Tongue (tissue), 2 donors: ENCODE data around the gene LIX1L. TPM values are rescaled to one million over a fixed set of nuclear protein-coding genes. Genes with fewer than 3 reads are reported as not detected.
"Not testable (repeated sequence)": the region's sequence is repeated elsewhere in the genome, so short reads cannot be mapped to it uniquely, and the experiment has no call there.

Source experiments
- DNase-seq: peaks from one replicate; pipeline ENCODE4 v3.0.0-alpha.2; 2015
- total RNA-seq: library from RNA; depleted of rRNA; stranded (reverse); fragments of >200 nt; gene quantifications from one replicate; pipeline ENCODE4 v1.2.3, GENCODE V29; 2014

Gene LIX1L
- total RNA-seq, 1 donor from 2014 or later: 28.3 TPM

- no peak for DNase-seq
These were observed 21.6 kb downstream of the LIX1L start for GRCh38 chr1:145936247-145936646.

GRCh38 chr1:145935708-145936107 lies 22.1 kb downstream of the LIX1L start:
- DNase-seq: no peak

- DNase-seq: not testable (repeated sequence)
These were observed 25.3 kb downstream of the LIX1L start for GRCh38 chr1:145932522-145933009.

GRCh38 chr1:145927916-145928643 lies 29.7 kb downstream of the LIX1L start:
- DNase-seq: no peak

GRCh38 chr1:145927063-145927886 lies 30.5 kb downstream of the LIX1L start, which contains the start of gene RBM8A:
Gene RBM8A (minus strand): TSS chr1:145927484. CDS start chr1:145927426, 58 bp downstream.
- DNase-seq: peak; percentile 99

- no peak for DNase-seq
These were observed 31.1 kb downstream of the LIX1L start for GRCh38 chr1:145926686-145927062.

- DNase-seq: no peak
These were observed 35.6 kb downstream of the LIX1L start for GRCh38 chr1:145922266-145922665.

- DNase-seq: not testable (repeated sequence)
These were observed 37.5 kb downstream of the LIX1L start for GRCh38 chr1:145920297-145920696.

- DNase-seq: peak; percentile 40
These were observed 38.6 kb downstream of the LIX1L start for GRCh38 chr1:145918992-145919939.

GRCh38 chr1:145918144-145918991 lies 39.4 kb downstream of the LIX1L start, which contains the start of gene PEX11B:
Gene PEX11B (minus strand): TSS chr1:145918717. CDS start chr1:145918688, 29 bp downstream.
- peak; percentile 94 for DNase-seq

- no peak for DNase-seq
These were observed 40.2 kb downstream of the LIX1L start for GRCh38 chr1:145917595-145917994.

GRCh38 chr1:145916745-145917144 lies 41.1 kb downstream of the LIX1L start:
- DNase-seq: no peak

- DNase-seq: no peak
These were observed 45.6 kb downstream of the LIX1L start for GRCh38 chr1:145912128-145912641.

GRCh38 chr1:145908653-145909052 lies 49.2 kb downstream of the LIX1L start:
- no peak for DNase-seq

GRCh38 chr1:145906954-145907753 lies 50.7 kb downstream of the LIX1L start:
- DNase-seq: no peak

GRCh38 chr1:145901312-145902021 lies 56.4 kb downstream of the LIX1L start:
- no peak for DNase-seq

GRCh38 chr1:145898756-145899155 lies 59.1 kb downstream of the LIX1L start:
- no peak for DNase-seq

- DNase-seq: no peak
These were observed 59.8 kb downstream of the LIX1L start for GRCh38 chr1:145897969-145898368.

GRCh38 chr1:145895471-145895870 lies 62.3 kb downstream of the LIX1L start:
- no peak for DNase-seq
